HFF-Myc (cell line): ENCODE measurements around the gene NPEPPS.

Experiments used
- DNase-seq: peaks from one replicate; pipeline ENCODE4 v3.0.0-alpha.2; 2011; ENCODE audit warnings: low read depth; ENCODE audit errors: extremely low read depth
- H3K4me3 ChIP-seq: replicated peaks from 2 replicates; pipeline ENCODE4 v1.5.1; 2011; ENCODE audit warnings: low read depth, mild to moderate bottlenecking, control low read depth, low read length
- TF ChIP-seq, protein P1 (sequence below): IDR thresholded peaks from 2 replicates; pipeline ENCODE4 v1.5.1; 2012; ENCODE audit warnings: mild to moderate bottlenecking, low read depth, low read length, control low read depth; ENCODE audit errors: missing control alignments

The NPEPPS gene

DNA sequence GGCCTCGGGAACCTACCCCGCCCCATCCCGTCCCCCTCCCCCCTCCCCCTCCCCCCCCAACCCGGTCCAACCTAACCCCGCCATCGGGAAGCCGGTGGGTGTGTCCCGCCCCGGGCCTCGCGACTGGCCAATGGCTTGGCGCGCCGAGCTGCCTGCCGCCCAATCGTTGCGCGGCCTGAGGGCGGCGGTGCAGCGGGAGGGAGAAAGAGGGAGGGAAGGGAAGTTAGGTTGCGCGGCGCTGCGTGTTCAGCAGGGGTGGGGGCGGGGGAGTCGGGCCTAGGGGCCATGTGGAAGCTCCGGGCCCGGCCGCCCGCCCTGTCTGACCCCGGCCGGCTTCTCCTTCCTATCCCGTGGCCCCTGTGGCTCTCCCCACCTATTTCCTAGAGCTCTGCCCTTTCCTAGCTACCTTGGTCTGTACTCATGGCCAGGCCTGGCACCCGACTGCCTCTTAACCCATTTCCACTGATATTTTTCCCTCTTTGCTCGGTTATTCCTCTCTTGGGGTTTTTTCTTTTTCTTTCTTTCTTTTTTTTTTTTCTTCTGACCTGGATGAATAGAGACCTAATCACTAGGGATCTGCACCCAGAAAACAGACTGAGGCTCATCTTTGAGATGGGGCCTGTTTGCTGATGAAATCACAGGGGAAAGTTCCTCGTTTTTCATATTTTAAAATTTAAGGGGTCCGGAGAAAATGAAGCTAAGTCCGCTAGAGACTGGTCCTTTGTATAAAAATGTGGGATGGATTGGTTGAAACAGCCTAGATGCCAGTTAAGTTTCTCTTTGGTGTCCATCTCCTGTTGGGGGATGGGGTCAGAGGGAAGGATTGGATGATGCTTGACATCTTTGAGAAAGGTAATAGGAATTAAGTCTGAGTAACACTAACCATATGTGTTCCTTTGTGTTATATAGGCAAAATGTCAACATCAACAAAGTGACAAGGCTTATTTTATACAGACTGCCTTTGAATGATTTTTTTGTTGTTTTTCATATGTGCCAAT, 119.9 kb downstream of the NPEPPS start:
- H3K4me3 ChIP-seq = peak overlapping the region; percentile 81
- TF ChIP-seq, protein P1, sequence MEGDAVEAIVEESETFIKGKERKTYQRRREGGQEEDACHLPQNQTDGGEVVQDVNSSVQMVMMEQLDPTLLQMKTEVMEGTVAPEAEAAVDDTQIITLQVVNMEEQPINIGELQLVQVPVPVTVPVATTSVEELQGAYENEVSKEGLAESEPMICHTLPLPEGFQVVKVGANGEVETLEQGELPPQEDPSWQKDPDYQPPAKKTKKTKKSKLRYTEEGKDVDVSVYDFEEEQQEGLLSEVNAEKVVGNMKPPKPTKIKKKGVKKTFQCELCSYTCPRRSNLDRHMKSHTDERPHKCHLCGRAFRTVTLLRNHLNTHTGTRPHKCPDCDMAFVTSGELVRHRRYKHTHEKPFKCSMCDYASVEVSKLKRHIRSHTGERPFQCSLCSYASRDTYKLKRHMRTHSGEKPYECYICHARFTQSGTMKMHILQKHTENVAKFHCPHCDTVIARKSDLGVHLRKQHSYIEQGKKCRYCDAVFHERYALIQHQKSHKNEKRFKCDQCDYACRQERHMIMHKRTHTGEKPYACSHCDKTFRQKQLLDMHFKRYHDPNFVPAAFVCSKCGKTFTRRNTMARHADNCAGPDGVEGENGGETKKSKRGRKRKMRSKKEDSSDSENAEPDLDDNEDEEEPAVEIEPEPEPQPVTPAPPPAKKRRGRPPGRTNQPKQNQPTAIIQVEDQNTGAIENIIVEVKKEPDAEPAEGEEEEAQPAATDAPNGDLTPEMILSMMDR = no peak
- DNase-seq = peak; percentile 83

DNA sequence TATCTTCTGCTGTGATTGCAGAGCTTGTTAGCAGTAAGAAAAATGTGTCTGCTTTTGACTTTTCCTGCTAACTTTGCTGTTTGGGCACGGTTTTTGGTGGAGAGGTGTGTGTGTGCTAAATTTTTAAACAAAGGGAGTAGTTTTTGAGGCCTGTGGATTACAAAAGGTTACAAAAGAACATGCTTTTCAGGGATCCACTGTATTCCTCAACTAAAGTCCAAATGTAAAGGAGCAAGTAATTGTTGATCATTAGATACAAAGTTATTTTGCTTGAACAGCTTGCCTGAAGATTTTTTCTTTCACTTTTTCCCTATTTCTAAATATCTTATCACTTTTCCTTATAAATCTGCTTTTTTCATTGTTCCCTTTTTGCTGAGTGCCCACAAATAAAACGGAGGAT, 120.8 kb downstream of the NPEPPS start:
- TF ChIP-seq, protein P1 = no peak
- peak overlapping the region; percentile 81 for H3K4me3 ChIP-seq
- no peak for DNase-seq

DNA sequence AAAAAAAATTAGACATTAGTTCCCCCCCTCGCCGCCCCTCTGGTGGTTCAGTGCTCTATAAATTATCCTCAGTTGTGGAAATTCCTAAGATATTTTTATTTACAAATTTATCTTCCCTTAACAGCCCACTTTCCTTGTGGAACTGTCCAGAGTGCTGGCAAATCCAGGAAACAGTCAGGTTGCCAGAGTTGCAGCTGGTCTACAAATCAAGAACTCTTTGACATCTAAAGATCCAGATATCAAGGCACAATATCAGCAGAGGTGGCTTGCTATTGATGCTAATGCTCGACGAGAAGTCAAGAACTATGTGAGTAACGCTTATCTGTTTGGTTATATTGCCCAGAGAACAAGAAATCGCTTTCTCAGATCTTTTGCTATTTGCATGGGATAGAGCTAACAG, 121.7 kb downstream of the NPEPPS start:
- no peak for DNase-seq
- TF ChIP-seq, protein P1 = no peak
- peak overlapping the region; percentile 81 for H3K4me3 ChIP-seq

DNA sequence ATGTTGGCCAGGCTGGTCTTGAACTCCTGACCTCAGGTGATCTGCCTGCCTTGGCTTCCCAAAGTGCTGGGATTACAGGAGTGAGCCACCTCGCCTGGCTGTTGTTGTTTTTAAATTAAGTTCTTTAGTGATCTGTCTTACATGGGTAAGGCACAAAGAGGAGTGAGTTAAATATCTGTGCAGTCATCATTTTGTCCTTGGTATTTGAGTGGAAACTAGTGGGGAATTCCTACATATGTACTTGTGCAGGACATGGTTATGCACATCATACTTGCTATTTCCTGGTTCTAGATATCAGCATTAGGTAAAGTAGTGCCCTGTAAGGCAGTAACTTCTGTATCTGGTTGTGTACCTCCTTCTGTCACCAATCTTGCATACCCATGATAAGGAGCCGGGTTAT, 122.5 kb downstream of the NPEPPS start:
- no peak for DNase-seq
- TF ChIP-seq, protein P1 = no peak
- H3K4me3 ChIP-seq = peak overlapping the region; percentile 81

DNA sequence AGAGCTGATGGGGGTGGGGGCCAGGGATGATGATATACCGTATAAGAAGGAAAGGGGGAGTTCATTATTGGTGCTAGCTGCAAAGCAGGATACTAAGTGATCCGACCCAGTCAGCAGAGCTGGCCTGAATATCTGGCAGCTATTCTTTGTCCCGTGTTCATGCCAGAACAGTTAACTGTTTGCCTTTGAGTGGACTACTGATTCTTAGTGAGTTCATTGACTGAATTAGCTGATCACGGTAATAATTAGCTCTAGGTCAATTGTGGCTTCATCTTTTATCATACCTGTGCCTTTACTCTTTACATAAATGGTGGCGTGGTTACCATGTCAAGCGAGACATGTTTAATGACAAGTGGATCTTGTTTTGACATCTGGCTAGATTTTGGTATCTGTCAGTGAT, 124.1 kb downstream of the NPEPPS start:
- no peak for DNase-seq
- TF ChIP-seq, protein P1 = no peak
- H3K4me3 ChIP-seq = no peak overlapping the region

DNA sequence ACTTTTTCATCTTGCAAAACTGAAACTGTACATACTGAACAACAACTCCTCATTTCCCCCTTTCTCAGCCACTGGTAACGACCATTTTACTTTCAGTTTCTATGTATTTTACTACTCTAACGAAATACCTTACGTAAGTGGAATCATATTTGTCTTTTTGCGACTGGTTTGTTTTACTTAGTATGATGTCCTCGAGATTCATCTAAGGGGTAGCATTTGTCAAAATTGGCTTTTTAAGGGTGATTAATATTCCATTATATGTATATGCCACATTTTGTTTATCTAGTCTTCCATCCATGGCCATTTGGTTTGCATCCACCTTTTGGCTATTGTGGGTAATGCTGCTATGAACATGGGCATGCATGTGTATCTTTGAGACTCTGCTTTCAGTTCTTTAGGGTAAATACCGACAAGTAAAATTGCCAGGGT, 129.2 kb downstream of the NPEPPS start:
- no peak for DNase-seq
- TF ChIP-seq, protein P1 = no peak
- H3K4me3 ChIP-seq = no peak overlapping the region
